PC-3 (cell line): ENCODE data around the gene CRISPLD2.

Source experiments
- CTCF ChIP-seq: fragments of 300-600 bp; sonication (generic); conservative IDR thresholded peaks from 2 replicates; pipeline ENCODE4 v1.5.1; 2017; ENCODE audit warnings: antibody characterized with exemption, low read depth, mild to moderate bottlenecking, low read length
- EZH2 ChIP-seq: fragments of 300-600 bp; sonication (generic); IDR thresholded peaks from one replicate; pipeline ENCODE4 v1.6.1; 2017; ENCODE audit warnings: antibody characterized with exemption, mild to moderate bottlenecking, low read length; ENCODE audit not compliant: unreplicated experiment

DNA sequence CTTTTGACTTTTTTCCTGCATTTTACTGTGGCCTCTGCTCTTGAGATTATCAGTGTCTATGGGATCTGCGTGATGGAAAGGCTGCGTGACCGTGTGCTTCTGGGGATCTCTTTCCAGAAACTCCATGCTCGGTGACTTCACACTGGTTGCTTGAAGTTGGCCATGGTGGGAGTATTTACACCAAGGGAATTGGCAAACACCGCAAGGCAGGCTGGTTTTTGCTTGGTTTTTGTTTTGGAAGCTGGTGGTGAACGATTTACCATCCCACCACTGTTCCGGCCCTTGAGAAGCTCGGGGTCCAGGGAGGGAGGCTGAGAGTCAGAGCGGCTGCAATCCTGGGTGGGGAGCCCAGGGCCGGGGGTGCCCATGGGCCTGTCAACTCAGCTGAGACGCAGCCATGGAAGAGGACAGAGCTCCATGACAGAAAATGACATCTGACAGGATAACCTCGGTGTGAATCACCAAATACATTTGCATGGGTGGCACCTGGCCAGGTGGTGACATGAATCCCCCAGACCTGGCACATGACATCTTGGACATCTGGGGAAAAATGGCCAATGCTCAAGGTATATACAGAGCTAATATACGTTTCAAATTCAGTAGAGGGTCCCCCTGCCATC lies 11.1 kb downstream of the CRISPLD2 start:
- no peak for TF ChIP-seq CTCF
- TF ChIP-seq EZH2, result no peak
